Measurements from ENCODE around the gene RBM24. TPM values are rescaled to one million over a fixed set of nuclear protein-coding genes. Genes with fewer than 3 reads are reported as not detected.

RBM24 gene
- total RNA-seq, 3 donors from 2014 or later (not counting 1 experiment from before 2014, with no cell fraction given) = not detected

DNA sequence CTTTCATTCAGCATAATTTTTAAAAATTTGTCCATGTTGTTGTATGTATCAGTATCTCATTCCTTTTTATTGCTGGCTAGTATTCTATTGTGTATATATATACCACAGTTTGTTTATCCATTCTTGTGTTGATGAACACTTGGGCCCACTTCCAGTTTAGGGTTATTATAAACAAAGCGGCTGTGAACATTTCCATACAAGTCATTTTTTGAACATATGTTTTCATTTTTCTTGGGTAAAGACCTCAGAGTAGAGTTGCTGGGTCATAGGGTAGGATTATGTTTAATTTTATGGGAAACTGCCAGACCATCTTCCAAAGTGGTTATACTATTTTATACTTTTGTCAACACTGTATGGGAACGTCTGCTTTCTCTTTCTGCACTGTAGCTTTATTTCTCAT, 55.3 kb downstream of the RBM24 start:
- ATAC-seq (no peak), DNase-seq (no peak)
- Mint-ChIP-seq H3K4me3 (no peak overlapping the region), H3K36me3 (no peaks in the 10 kb centered on the region), H3K4me1 (no peaks in the 10 kb centered on the region), H3K27me3 (ENCODE audit: low read depth in 2 of 2) (peaks cover 0 to 3% of the 10 kb centered on the region in 2 donors), H3K9me3 (no peaks in the 10 kb centered on the region), H3K27ac (no peak overlapping the region)
- no peaks in the 10 kb centered on the region for H3K36me3 ChIP-seq (ENCODE audit: control insufficient read depth, insufficient read depth, low read length)
- intact Hi-C loops (cut with micrococcal nuclease) = no loop called here
- no peaks in the 10 kb centered on the region for H3K4me1 ChIP-seq (ENCODE audit: control insufficient read depth, insufficient read depth, low read length)
- 100% methylated on average over 1 of the region's 2 CpGs for WGBS (ENCODE audit: insufficient coverage)
- H3K4me3 ChIP-seq (ENCODE audit: low read length) = no peak overlapping the region
- H3K9me3 ChIP-seq (ENCODE audit: control insufficient read depth, insufficient read depth, low read length) = no peaks in the 10 kb centered on the region
- H3K27ac ChIP-seq (ENCODE audit: low read length) = no peak overlapping the region
- H3K27me3 ChIP-seq (ENCODE audit: control insufficient read depth, insufficient read depth, low read length) = no peaks in the 10 kb centered on the region
- TF ChIP-seq, protein P1, sequence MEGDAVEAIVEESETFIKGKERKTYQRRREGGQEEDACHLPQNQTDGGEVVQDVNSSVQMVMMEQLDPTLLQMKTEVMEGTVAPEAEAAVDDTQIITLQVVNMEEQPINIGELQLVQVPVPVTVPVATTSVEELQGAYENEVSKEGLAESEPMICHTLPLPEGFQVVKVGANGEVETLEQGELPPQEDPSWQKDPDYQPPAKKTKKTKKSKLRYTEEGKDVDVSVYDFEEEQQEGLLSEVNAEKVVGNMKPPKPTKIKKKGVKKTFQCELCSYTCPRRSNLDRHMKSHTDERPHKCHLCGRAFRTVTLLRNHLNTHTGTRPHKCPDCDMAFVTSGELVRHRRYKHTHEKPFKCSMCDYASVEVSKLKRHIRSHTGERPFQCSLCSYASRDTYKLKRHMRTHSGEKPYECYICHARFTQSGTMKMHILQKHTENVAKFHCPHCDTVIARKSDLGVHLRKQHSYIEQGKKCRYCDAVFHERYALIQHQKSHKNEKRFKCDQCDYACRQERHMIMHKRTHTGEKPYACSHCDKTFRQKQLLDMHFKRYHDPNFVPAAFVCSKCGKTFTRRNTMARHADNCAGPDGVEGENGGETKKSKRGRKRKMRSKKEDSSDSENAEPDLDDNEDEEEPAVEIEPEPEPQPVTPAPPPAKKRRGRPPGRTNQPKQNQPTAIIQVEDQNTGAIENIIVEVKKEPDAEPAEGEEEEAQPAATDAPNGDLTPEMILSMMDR (IDR thresholded peaks at IDR 0.05) = no peak

DNA sequence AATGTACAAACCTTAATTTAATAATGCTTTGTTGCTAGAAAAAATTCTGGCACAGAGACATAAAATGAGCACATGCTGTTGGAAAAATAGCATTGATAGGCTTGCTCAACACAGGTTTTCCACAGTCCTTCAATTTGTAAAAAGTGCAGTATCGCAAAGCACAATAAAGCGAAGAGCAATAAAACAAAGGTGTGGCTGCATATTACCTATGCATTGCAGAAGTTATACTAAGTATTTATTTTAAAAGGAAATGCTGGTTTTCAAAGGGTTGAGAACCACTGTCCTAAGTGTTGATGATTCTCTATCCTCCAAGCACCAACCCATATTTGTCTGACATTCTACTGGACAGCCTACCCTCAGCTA, 58.1 kb downstream of the RBM24 start:
- Histone ChIP-seq H3K9me3 (ENCODE audit: control insufficient read depth, insufficient read depth, low read length) (no peaks in the 10 kb centered on the region), H3K4me3 (ENCODE audit: low read length) (no peak overlapping the region), H3K27me3 (ENCODE audit: control insufficient read depth, insufficient read depth, low read length) (no peaks in the 10 kb centered on the region), H3K4me1 (ENCODE audit: control insufficient read depth, insufficient read depth, low read length) (no peaks in the 10 kb centered on the region), H3K36me3 (ENCODE audit: control insufficient read depth, insufficient read depth, low read length) (no peaks in the 10 kb centered on the region), H3K27ac (ENCODE audit: low read length) (no peak overlapping the region)
- Mint-ChIP-seq H3K36me3 (no peaks in the 10 kb centered on the region), H3K4me3 (no peak overlapping the region), H3K9me3 (no peaks in the 10 kb centered on the region), H3K27me3 (ENCODE audit: low read depth in 2 of 2) (peaks cover 0 to 3% of the 10 kb centered on the region in 2 donors), H3K4me1 (no peaks in the 10 kb centered on the region), H3K27ac (no peak overlapping the region)
- no peak for DNase-seq
- ATAC-seq = no peak
- TF ChIP-seq, protein P1 (IDR thresholded peaks at IDR 0.05) = no peak
- 94% methylated on average over 2 of the region's 2 CpGs for WGBS (ENCODE audit: insufficient coverage)
- intact Hi-C loops (cut with micrococcal nuclease) = no loop called here

DNA sequence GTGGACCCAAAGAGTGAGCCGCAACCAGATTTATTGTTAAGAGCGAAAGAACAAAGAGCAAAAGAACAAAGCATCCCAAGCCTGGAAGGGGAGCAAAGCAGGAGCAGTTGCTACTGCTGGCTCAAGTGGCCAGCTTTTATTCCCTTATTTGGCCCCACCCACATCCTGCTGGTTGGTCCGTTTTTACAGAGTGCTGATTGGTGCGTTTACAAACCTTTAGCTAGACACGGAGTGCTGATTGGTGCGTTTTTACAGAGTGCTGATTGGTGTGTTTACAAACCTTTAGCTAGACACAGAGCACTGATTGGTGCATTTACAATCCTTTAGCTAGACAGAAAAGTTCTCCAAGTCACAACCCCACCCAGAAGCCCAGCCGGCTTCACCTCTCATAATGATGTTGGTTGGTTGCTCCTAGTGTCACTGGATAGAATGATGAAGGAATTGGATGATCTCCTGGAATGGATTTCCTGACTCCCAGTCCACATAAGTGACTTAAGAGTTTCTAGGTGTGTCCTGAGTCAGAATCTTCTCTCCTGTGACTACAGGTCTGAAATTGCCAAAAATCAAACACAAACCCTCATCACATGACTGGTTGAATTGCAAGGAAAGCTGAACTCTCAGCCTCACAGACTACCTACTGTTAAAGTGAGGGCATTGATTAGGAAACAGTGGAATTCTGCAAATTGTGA, 60.1 kb downstream of the RBM24 start:
- H3K36me3 Mint-ChIP-seq = no peaks in the 10 kb centered on the region
- Histone ChIP-seq H3K36me3 (ENCODE audit: control insufficient read depth, insufficient read depth, low read length) (no peaks in the 10 kb centered on the region), H3K4me1 (ENCODE audit: control insufficient read depth, insufficient read depth, low read length) (no peaks in the 10 kb centered on the region), H3K27me3 (ENCODE audit: control insufficient read depth, insufficient read depth, low read length) (no peaks in the 10 kb centered on the region), H3K27ac (ENCODE audit: low read length) (no peak overlapping the region), H3K9me3 (ENCODE audit: control insufficient read depth, insufficient read depth, low read length) (no peaks in the 10 kb centered on the region), H3K4me3 (ENCODE audit: low read length) (no peak overlapping the region)
- no peaks in the 10 kb centered on the region for H3K4me1 Mint-ChIP-seq
- intact Hi-C loops (cut with micrococcal nuclease) = no loop called here
- ATAC-seq (no peak), DNase-seq (no peak)
- no peak overlapping the region for H3K27ac Mint-ChIP-seq
- no peak overlapping the region for H3K4me3 Mint-ChIP-seq
- no peaks in the 10 kb centered on the region for H3K9me3 Mint-ChIP-seq
- TF ChIP-seq, protein P1 (IDR thresholded peaks at IDR 0.05) = no peak
- H3K27me3 Mint-ChIP-seq (ENCODE audit: low read depth in 2 of 2) = peaks cover 0 to 5% of the 10 kb centered on the region in 2 donors
- WGBS (ENCODE audit: insufficient coverage) = 90% methylated on average over 6 of the region's 7 CpGs

DNA sequence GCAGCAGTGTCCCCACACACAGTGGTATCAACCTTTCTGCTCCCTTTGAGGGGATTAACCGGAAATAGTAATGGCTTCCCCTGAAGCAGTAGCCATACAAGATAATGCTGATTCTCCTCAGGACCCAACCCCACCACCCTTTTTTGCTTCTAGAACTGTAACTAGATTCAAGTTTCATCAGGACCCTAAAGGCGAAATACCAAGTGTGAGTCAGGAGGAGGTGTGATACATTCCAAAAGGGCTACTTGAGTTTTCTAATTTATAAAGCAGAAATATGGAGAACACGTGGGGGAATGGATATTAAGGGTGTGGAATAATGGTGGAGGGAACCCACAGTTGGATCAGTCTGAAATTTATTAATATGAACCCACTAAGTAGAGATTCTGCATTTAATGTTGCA, 60.7 kb downstream of the RBM24 start:
- Histone ChIP-seq H3K9me3 (ENCODE audit: control insufficient read depth, insufficient read depth, low read length) (no peaks in the 10 kb centered on the region), H3K4me1 (ENCODE audit: control insufficient read depth, insufficient read depth, low read length) (no peaks in the 10 kb centered on the region), H3K27ac (ENCODE audit: low read length) (no peak overlapping the region), H3K36me3 (ENCODE audit: control insufficient read depth, insufficient read depth, low read length) (no peaks in the 10 kb centered on the region), H3K4me3 (ENCODE audit: low read length) (no peak overlapping the region), H3K27me3 (ENCODE audit: control insufficient read depth, insufficient read depth, low read length) (no peaks in the 10 kb centered on the region)
- H3K27me3 Mint-ChIP-seq (ENCODE audit: low read depth in 2 of 2) = peaks cover 0 to 5% of the 10 kb centered on the region in 2 donors
- H3K27ac Mint-ChIP-seq = no peak overlapping the region
- TF ChIP-seq, protein P1 (IDR thresholded peaks at IDR 0.05) = no peak
- H3K9me3 Mint-ChIP-seq = no peaks in the 10 kb centered on the region
- H3K4me3 Mint-ChIP-seq = no peak overlapping the region
- H3K36me3 Mint-ChIP-seq = no peaks in the 10 kb centered on the region
- no peak for ATAC-seq
- no peaks in the 10 kb centered on the region for H3K4me1 Mint-ChIP-seq
- no peak for DNase-seq
- WGBS (ENCODE audit: insufficient coverage) = 81% methylated on average over 3 of the region's 3 CpGs
- intact Hi-C loops (cut with micrococcal nuclease) = no loop called here
